Measurements from ENCODE around the gene MBD5.

Gene MBD5

GRCh38 chr2:148555622-148556294, 534.9 kb downstream of the MBD5 start:
- H3K4me3 ChIP-seq (ENCODE audit: low read length in 2 of 2), result no peak overlapping the region
- no peak overlapping the region for H3K27ac ChIP-seq (replicated peaks; ENCODE audit: low read length)
- no peak overlapping the region for H2BK15ac ChIP-seq (ENCODE audit: low read length)
- H4K8ac ChIP-seq (ENCODE audit: low read depth, low read length), result no peak overlapping the region
- no peak overlapping the region for H3K4me2 ChIP-seq (ENCODE audit: insufficient read depth, low read length, poor library complexity, severe bottlenecking)
- no peaks in the 10 kb centered on the region for H3K36me3 ChIP-seq (replicated peaks in 1 of 2; ENCODE audit: control insufficient read depth in 2 of 2, insufficient read depth in 2 of 2, low read length in 2 of 2)
- H2BK120ac ChIP-seq (ENCODE audit: low read depth, low read length), result no peak overlapping the region
- no peak overlapping the region for H2AK5ac ChIP-seq (ENCODE audit: low read depth, low read length)
- DNase-seq (ENCODE audit: low spot score), result no peak
- no peaks in the 10 kb centered on the region for H3K27me3 ChIP-seq (ENCODE audit: control insufficient read depth in 3 of 3, insufficient read depth in 3 of 3, low read depth in 1 of 3, low read length in 3 of 3)
- no peak overlapping the region for H3K23ac ChIP-seq (ENCODE audit: low read depth, low read length, poor library complexity)
- peaks cover 1 to 12% of the 10 kb centered on the region in 2 donors for H3K4me1 ChIP-seq (ENCODE audit: control insufficient read depth in 2 of 2, insufficient read depth in 1 of 2, low read depth in 1 of 2, low read length in 2 of 2)
- H3K18ac ChIP-seq (ENCODE audit: low read length), result no peak overlapping the region
- no peak overlapping the region for H3K9ac ChIP-seq (ENCODE audit: low read depth, low read length, poor library complexity)
- H2BK5ac ChIP-seq (ENCODE audit: low read length), result no peak overlapping the region
- H4K91ac ChIP-seq (ENCODE audit: low read depth, low read length, poor library complexity), result no peak overlapping the region
- no peak overlapping the region for H3K4ac ChIP-seq (ENCODE audit: low read length)
- no peaks in the 10 kb centered on the region for H3K79me1 ChIP-seq (ENCODE audit: low read depth, low read length)
- H3K9me3 ChIP-seq (replicated peaks in 1 of 2; ENCODE audit: control insufficient read depth in 2 of 2, insufficient read depth in 1 of 2, low read depth in 1 of 2, low read length in 2 of 2), result peaks cover 0 to 5% of the 10 kb centered on the region in 2 donors
- no CpG with 5 or more reads among the region's 6 CpGs for WGBS, 2 donors (ENCODE audit: extremely low coverage in 2 of 2, insufficient read length in 2 of 2, insufficient replicate concordance in 1 of 2)
- H2AFZ ChIP-seq (ENCODE audit: low read length), result no peak overlapping the region
- H2BK12ac ChIP-seq (ENCODE audit: low read length), result no peak overlapping the region
- H3K14ac ChIP-seq (ENCODE audit: low read length), result no peak overlapping the region

- Histone ChIP-seq H3K27ac (replicated peaks; ENCODE audit: low read length) (no peak overlapping the region), H3K4ac (ENCODE audit: low read length) (no peak overlapping the region), H3K4me2 (ENCODE audit: insufficient read depth, low read length, poor library complexity, severe bottlenecking) (no peak overlapping the region), H2BK12ac (ENCODE audit: low read length) (no peak overlapping the region), H3K9ac (ENCODE audit: low read depth, low read length, poor library complexity) (no peak overlapping the region), H4K91ac (ENCODE audit: low read depth, low read length, poor library complexity) (no peak overlapping the region), H4K8ac (ENCODE audit: low read depth, low read length) (no peak overlapping the region), H2BK120ac (ENCODE audit: low read depth, low read length) (no peak overlapping the region), H3K14ac (ENCODE audit: low read length) (no peak overlapping the region), H3K27me3 (ENCODE audit: control insufficient read depth in 3 of 3, insufficient read depth in 3 of 3, low read depth in 1 of 3, low read length in 3 of 3) (no peaks in the 10 kb centered on the region), H2BK15ac (ENCODE audit: low read length) (no peak overlapping the region), H3K4me1 (ENCODE audit: control insufficient read depth in 2 of 2, insufficient read depth in 1 of 2, low read depth in 1 of 2, low read length in 2 of 2) (peaks cover 1 to 17% of the 10 kb centered on the region in 2 donors), H2AFZ (ENCODE audit: low read length) (no peak overlapping the region), H2BK5ac (ENCODE audit: low read length) (no peak overlapping the region), H3K9me3 (replicated peaks in 1 of 2; ENCODE audit: control insufficient read depth in 2 of 2, insufficient read depth in 1 of 2, low read depth in 1 of 2, low read length in 2 of 2) (peaks cover 0 to 2% of the 10 kb centered on the region in 2 donors), H3K36me3 (replicated peaks in 1 of 2; ENCODE audit: control insufficient read depth in 2 of 2, insufficient read depth in 2 of 2, low read length in 2 of 2) (no peaks in the 10 kb centered on the region), H2AK5ac (ENCODE audit: low read depth, low read length) (no peak overlapping the region), H3K79me1 (ENCODE audit: low read depth, low read length) (no peaks in the 10 kb centered on the region), H3K4me3 (ENCODE audit: low read length in 2 of 2) (no peak overlapping the region), H3K18ac (ENCODE audit: low read length) (no peak overlapping the region), H3K23ac (ENCODE audit: low read depth, low read length, poor library complexity) (no peak overlapping the region)
- WGBS, 2 donors (ENCODE audit: extremely low coverage in 2 of 2, insufficient read length in 2 of 2, insufficient replicate concordance in 1 of 2), result no CpG with 5 or more reads among the region's 5 CpGs
- DNase-seq (ENCODE audit: low spot score), result no peak
Observed at GRCh38 chr2:148557844-148558436, 537.0 kb downstream of the MBD5 start.

GRCh38 chr2:148560496-148560895, 539.6 kb downstream of the MBD5 start:
- Histone ChIP-seq H2AK5ac (ENCODE audit: low read depth, low read length) (no peak overlapping the region), H3K14ac (ENCODE audit: low read length) (no peak overlapping the region), H3K27ac (replicated peaks; ENCODE audit: low read length) (no peak overlapping the region), H4K91ac (ENCODE audit: low read depth, low read length, poor library complexity) (no peak overlapping the region), H2BK120ac (ENCODE audit: low read depth, low read length) (no peak overlapping the region), H3K4me2 (ENCODE audit: insufficient read depth, low read length, poor library complexity, severe bottlenecking) (no peak overlapping the region), H3K4me1 (ENCODE audit: control insufficient read depth in 2 of 2, insufficient read depth in 1 of 2, low read depth in 1 of 2, low read length in 2 of 2) (peaks cover 0 to 5% of the 10 kb centered on the region in 2 donors), H3K9me3 (replicated peaks in 1 of 2; ENCODE audit: control insufficient read depth in 2 of 2, insufficient read depth in 1 of 2, low read depth in 1 of 2, low read length in 2 of 2) (peaks cover 0 to 2% of the 10 kb centered on the region in 2 donors), H3K9ac (ENCODE audit: low read depth, low read length, poor library complexity) (no peak overlapping the region), H3K23ac (ENCODE audit: low read depth, low read length, poor library complexity) (no peak overlapping the region), H3K4ac (ENCODE audit: low read length) (no peak overlapping the region), H3K4me3 (ENCODE audit: low read length in 2 of 2) (no peak overlapping the region), H2AFZ (ENCODE audit: low read length) (no peak overlapping the region), H3K79me1 (ENCODE audit: low read depth, low read length) (no peaks in the 10 kb centered on the region), H2BK5ac (ENCODE audit: low read length) (no peak overlapping the region), H4K8ac (ENCODE audit: low read depth, low read length) (no peak overlapping the region), H3K36me3 (replicated peaks in 1 of 2; ENCODE audit: control insufficient read depth in 2 of 2, insufficient read depth in 2 of 2, low read length in 2 of 2) (no peaks in the 10 kb centered on the region), H2BK12ac (ENCODE audit: low read length) (no peak overlapping the region), H2BK15ac (ENCODE audit: low read length) (no peak overlapping the region), H3K27me3 (ENCODE audit: control insufficient read depth in 3 of 3, insufficient read depth in 3 of 3, low read depth in 1 of 3, low read length in 3 of 3) (no peaks in the 10 kb centered on the region), H3K18ac (ENCODE audit: low read length) (no peak overlapping the region)
- WGBS, 2 donors (ENCODE audit: extremely low coverage in 2 of 2, insufficient read length in 2 of 2, insufficient replicate concordance in 1 of 2), result no CpG with 5 or more reads among the region's 5 CpGs
- no peak for DNase-seq (ENCODE audit: low spot score)

GRCh38 chr2:148561389-148561788, 540.5 kb downstream of the MBD5 start:
- no CpG with 5 or more reads among the region's 14 CpGs for WGBS, 2 donors (ENCODE audit: extremely low coverage in 2 of 2, insufficient read length in 2 of 2, insufficient replicate concordance in 1 of 2)

More at GRCh38 chr2:148561389-148561788, 540.5 kb downstream of the MBD5 start:
- no peak overlapping the region for H2BK5ac ChIP-seq (ENCODE audit: low read length)
- no peak overlapping the region for H4K8ac ChIP-seq (ENCODE audit: low read depth, low read length)
- H3K9ac ChIP-seq (ENCODE audit: low read depth, low read length, poor library complexity), result no peak overlapping the region
- H2BK12ac ChIP-seq (ENCODE audit: low read length), result no peak overlapping the region
- no peak overlapping the region for H3K18ac ChIP-seq (ENCODE audit: low read length)
- no peak for DNase-seq (ENCODE audit: low spot score)
- H3K79me1 ChIP-seq (ENCODE audit: low read depth, low read length), result no peaks in the 10 kb centered on the region
- H3K27me3 ChIP-seq (ENCODE audit: control insufficient read depth in 3 of 3, insufficient read depth in 3 of 3, low read depth in 1 of 3, low read length in 3 of 3), result no peaks in the 10 kb centered on the region
- peaks cover 0 to 5% of the 10 kb centered on the region in 2 donors for H3K4me1 ChIP-seq (ENCODE audit: control insufficient read depth in 2 of 2, insufficient read depth in 1 of 2, low read depth in 1 of 2, low read length in 2 of 2)
- no peak overlapping the region for H3K23ac ChIP-seq (ENCODE audit: low read depth, low read length, poor library complexity)
- no peak overlapping the region for H3K4me2 ChIP-seq (ENCODE audit: insufficient read depth, low read length, poor library complexity, severe bottlenecking)
- H3K27ac ChIP-seq (replicated peaks; ENCODE audit: low read length), result no peak overlapping the region
- H2AFZ ChIP-seq (ENCODE audit: low read length), result peak overlapping the region; percentile 51
- H3K4ac ChIP-seq (ENCODE audit: low read length), result no peak overlapping the region
- no peak overlapping the region for H2AK5ac ChIP-seq (ENCODE audit: low read depth, low read length)
- no peak overlapping the region for H2BK15ac ChIP-seq (ENCODE audit: low read length)
- H3K36me3 ChIP-seq (replicated peaks in 1 of 2; ENCODE audit: control insufficient read depth in 2 of 2, insufficient read depth in 2 of 2, low read length in 2 of 2), result no peaks in the 10 kb centered on the region
- H3K4me3 ChIP-seq (ENCODE audit: low read length in 2 of 2), result no peak overlapping the region
- H3K14ac ChIP-seq (ENCODE audit: low read length), result no peak overlapping the region
- H2BK120ac ChIP-seq (ENCODE audit: low read depth, low read length), result no peak overlapping the region
- H4K91ac ChIP-seq (ENCODE audit: low read depth, low read length, poor library complexity), result no peak overlapping the region
- H3K9me3 ChIP-seq (replicated peaks in 1 of 2; ENCODE audit: control insufficient read depth in 2 of 2, insufficient read depth in 1 of 2, low read depth in 1 of 2, low read length in 2 of 2), result peaks cover 0 to 2% of the 10 kb centered on the region in 2 donors
